Measurements from ENCODE around the gene INAFM1. TPM values are rescaled to one million over a fixed set of nuclear protein-coding genes. Genes with fewer than 3 reads are reported as not detected.
A peak's percentile ranks its signal among the peaks of the same experiment; 100 is the strongest.

Gene INAFM1
- total and polyA plus RNA-seq, 9 of the 15 experiments (the other 6 are each of a cell fraction or from before 2014, with no cell fraction given) = 0.71 to 30.9 (median 3.1) TPM

DNA sequence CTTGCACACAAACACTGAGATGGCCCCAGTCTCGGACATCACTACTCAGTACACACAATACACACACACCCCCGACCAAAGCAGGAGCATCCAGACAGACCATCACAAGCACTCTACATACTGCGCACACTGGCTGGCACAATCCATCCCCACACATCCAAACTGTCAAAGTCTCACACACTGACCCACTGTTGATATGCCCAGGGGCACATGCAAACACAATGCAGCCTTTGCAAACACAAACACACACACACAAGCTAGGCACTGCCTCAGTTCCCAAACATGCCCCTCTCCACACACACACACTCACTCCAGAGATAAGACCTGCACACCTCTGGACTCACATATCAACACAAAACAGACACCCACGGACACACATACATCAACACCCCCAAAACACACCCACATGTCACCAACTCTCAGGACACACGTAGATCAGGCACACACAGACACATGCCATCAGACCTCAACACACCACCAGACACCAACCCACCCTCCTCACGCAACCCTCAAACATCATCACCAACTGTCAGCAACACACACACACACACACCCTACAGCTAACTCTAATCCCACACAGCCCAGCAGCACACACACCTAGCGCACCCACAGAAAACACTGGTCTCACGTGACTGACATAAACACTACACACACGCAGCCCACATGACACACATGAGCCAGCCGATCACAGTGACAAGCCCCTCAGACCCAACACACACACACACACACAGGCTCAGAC, 45.6 kb upstream of the INAFM1 start (continued):
- TF ChIP-seq, protein P1, sequence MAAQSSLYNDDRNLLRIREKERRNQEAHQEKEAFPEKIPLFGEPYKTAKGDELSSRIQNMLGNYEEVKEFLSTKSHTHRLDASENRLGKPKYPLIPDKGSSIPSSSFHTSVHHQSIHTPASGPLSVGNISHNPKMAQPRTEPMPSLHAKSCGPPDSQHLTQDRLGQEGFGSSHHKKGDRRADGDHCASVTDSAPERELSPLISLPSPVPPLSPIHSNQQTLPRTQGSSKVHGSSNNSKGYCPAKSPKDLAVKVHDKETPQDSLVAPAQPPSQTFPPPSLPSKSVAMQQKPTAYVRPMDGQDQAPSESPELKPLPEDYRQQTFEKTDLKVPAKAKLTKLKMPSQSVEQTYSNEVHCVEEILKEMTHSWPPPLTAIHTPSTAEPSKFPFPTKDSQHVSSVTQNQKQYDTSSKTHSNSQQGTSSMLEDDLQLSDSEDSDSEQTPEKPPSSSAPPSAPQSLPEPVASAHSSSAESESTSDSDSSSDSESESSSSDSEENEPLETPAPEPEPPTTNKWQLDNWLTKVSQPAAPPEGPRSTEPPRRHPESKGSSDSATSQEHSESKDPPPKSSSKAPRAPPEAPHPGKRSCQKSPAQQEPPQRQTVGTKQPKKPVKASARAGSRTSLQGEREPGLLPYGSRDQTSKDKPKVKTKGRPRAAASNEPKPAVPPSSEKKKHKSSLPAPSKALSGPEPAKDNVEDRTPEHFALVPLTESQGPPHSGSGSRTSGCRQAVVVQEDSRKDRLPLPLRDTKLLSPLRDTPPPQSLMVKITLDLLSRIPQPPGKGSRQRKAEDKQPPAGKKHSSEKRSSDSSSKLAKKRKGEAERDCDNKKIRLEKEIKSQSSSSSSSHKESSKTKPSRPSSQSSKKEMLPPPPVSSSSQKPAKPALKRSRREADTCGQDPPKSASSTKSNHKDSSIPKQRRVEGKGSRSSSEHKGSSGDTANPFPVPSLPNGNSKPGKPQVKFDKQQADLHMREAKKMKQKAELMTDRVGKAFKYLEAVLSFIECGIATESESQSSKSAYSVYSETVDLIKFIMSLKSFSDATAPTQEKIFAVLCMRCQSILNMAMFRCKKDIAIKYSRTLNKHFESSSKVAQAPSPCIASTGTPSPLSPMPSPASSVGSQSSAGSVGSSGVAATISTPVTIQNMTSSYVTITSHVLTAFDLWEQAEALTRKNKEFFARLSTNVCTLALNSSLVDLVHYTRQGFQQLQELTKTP (IDR thresholded peaks at IDR 0.05; ENCODE audit: low read depth in 1 of 2, partially characterized antibody in 2 of 2) = peak in 1 of 2 experiments; percentile 23
- TF ChIP-seq ETV5 (CRISPR knock-in tag; IDR thresholded peaks at IDR 0.05; ENCODE audit: low read depth) (no peak), SMARCC2 (IDR thresholded peaks at IDR 0.05; ENCODE audit: low read depth) (no peak), ZSCAN32 (CRISPR knock-in tag; IDR thresholded peaks at IDR 0.05) (no peak), RAD51 (IDR thresholded peaks at IDR 0.05; ENCODE audit: borderline replicate concordance, low read depth) (peak; percentile 69), ARID2 (IDR thresholded peaks at IDR 0.05) (no peak), TEAD2 (tag; IDR thresholded peaks at IDR 0.05) (no peak), ZNF764 (CRISPR knock-in tag; IDR thresholded peaks at IDR 0.05; ENCODE audit: low read depth) (no peak), ZFPM2 (CRISPR knock-in tag; IDR thresholded peaks at IDR 0.05) (no peak), HIVEP1 (CRISPR knock-in tag; IDR thresholded peaks at IDR 0.05) (no peak), KDM2B (CRISPR knock-in tag; IDR thresholded peaks at IDR 0.05) (no peak), LEF1 (IDR thresholded peaks at IDR 0.05) (peak; percentile 58), JUND (IDR thresholded peaks at IDR 0.05; ENCODE audit: borderline replicate concordance, low read depth, low read length) (peak; percentile 12; the same call in 1 of the 2 replicates), JUND (tag; IDR thresholded peaks at IDR 0.05; ENCODE audit: borderline replicate concordance, low read depth, low read length) (peak; percentile 52; the same call in 1 of the 3 replicates), MYC (IDR thresholded peaks at IDR 0.05; ENCODE audit: low read depth, low read length) (no peak; the same call in 1 of the 2 replicates), MYC (CRISPR knock-in tag; IDR thresholded peaks at IDR 0.05; ENCODE audit: borderline replicate concordance, low read depth) (no peak), PTRF (tag; IDR thresholded peaks at IDR 0.05) (no peak), TARDBP (IDR thresholded peaks at IDR 0.05) (peak; percentile 45; the same call in 1 of the 2 replicates), GABPB1 (CRISPR knock-in tag; IDR thresholded peaks at IDR 0.05) (no peak)
- TF ChIP-seq, protein P2, sequence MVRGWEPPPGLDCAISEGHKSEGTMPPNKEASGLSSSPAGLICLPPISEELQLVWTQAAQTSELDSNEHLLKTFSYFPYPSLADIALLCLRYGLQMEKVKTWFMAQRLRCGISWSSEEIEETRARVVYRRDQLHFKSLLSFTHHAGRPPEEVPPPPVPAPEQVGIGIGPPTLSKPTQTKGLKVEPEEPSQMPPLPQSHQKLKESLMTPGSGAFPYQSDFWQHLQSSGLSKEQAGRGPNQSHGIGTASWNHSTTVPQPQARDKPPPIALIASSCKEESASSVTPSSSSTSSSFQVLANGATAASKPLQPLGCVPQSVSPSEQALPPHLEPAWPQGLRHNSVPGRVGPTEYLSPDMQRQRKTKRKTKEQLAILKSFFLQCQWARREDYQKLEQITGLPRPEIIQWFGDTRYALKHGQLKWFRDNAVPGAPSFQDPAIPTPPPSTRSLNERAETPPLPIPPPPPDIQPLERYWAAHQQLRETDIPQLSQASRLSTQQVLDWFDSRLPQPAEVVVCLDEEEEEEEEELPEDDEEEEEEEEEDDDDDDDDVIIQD (CRISPR knock-in tag; IDR thresholded peaks at IDR 0.05) = no peak
- TF ChIP-seq, protein P3, sequence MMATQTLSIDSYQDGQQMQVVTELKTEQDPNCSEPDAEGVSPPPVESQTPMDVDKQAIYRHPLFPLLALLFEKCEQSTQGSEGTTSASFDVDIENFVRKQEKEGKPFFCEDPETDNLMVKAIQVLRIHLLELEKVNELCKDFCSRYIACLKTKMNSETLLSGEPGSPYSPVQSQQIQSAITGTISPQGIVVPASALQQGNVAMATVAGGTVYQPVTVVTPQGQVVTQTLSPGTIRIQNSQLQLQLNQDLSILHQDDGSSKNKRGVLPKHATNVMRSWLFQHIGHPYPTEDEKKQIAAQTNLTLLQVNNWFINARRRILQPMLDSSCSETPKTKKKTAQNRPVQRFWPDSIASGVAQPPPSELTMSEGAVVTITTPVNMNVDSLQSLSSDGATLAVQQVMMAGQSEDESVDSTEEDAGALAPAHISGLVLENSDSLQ (IDR thresholded peaks at IDR 0.05) = peak; percentile 73
- TF ChIP-seq, protein P4, sequence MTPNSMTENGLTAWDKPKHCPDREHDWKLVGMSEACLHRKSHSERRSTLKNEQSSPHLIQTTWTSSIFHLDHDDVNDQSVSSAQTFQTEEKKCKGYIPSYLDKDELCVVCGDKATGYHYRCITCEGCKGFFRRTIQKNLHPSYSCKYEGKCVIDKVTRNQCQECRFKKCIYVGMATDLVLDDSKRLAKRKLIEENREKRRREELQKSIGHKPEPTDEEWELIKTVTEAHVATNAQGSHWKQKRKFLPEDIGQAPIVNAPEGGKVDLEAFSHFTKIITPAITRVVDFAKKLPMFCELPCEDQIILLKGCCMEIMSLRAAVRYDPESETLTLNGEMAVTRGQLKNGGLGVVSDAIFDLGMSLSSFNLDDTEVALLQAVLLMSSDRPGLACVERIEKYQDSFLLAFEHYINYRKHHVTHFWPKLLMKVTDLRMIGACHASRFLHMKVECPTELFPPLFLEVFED (CRISPR knock-in tag; conservative IDR thresholded peaks at IDR 0.05) = peak; percentile 78

Measured in K562 (cell line).